NCI-H2196 (cell line): ENCODE results near the gene ITGAD.

ENCODE experiments used
- DNase-seq: peaks from one replicate; lab custom pipeline; 2025; ENCODE audit not compliant: unreplicated experiment; lab: John Stamatoyannopoulos, UW

The ITGAD gene

DNA sequence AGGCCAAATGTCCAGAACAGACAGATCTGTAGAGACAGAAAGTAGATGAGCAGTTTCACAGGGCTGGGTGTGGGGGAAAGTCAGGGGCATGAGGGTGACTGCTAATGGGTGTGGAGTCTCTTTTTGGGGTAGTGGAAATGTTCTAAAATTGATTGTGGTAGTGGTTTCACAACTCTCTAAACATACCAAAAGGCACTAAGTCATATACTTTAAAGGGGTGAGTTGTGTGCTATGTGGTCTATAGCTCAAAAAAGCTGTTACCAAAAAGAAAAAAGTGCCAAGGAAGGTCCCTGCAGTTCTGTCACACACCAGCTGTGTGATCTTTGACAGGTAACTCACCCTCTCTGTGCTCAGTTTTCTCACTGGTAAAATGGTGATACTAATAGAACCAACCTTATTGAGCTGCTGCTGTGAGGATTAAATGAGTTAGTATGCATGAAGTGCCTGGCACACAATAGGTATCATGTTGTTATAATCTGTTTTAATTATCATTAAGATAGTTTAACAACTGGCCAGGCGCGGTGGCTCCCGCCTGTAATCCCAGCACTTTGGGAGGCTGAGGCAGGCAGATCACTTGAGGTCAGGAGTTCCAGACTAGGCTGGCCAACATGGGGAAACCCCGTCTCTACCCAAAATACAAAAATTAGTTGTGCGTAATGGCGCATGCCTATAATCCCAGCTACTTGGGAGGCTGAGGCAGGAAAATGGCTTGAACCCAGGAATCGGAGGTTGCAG lies 27.8 kb upstream of the ITGAD start:
- no peak for DNase-seq

DNA sequence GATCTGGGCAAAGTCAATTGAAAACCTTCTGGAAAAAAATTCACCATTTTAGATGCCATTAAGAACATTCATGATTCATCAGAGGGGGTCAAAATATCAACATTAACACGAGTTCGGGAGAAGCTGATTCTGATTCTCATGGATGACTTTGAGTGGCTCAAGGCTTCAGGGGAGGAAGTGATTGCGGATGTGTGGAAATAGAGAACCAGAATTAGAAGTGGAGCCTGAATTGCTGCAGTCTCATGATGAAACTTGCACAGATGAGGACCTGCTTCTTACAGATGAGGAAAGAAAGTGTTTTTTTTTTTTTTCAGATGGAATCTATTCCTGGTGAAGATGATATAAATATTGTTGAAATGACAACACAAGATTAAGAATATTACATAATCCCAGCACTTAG lies 25.3 kb upstream of the ITGAD start:
- no peak for DNase-seq

- no peak for DNase-seq
Observed at GRCh38 chr16:31371008-31371407, 22.1 kb upstream of the ITGAD start.

GRCh38 chr16:31371619-31372484 lies 21.3 kb upstream of the ITGAD start:
- no peak for DNase-seq

DNA sequence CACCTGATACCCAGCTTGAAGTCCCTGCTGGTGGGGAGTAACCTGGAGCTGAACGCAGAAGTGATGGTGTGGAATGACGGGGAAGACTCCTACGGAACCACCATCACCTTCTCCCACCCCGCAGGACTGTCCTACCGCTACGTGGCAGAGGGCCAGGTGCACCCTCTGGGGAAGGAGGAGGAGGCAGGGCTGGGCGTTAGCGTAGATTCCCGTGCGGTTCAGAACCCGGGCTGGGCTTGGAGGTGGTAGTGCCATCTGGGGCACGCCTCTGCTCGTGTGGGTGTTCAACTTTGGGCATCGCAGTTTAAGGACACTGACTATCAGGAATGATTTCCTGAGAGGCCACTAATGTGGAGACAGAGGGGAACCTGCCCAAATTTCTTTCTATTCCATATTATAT lies 19.9 kb upstream of the ITGAD start:
- no peak for DNase-seq

GRCh38 chr16:31375231-31375630 lies 17.9 kb upstream of the ITGAD start:
- DNase-seq = no peak

DNA sequence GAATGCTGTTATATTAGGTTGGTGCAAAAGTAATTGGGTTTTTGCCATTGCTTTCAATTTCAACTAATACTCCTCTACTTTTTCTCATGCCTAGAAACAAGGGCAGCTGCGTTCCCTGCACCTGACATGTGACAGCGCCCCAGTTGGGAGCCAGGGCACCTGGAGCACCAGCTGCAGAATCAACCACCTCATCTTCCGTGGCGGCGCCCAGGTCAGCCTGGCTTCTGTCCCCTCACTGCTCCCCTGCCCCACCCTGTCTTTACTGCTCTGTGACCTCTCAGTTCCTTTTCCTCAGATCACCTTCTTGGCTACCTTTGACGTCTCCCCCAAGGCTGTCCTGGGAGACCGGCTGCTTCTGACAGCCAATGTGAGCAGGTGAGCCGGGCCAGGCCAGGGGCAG lies 16.4 kb upstream of the ITGAD start:
- DNase-seq = no peak

DNA sequence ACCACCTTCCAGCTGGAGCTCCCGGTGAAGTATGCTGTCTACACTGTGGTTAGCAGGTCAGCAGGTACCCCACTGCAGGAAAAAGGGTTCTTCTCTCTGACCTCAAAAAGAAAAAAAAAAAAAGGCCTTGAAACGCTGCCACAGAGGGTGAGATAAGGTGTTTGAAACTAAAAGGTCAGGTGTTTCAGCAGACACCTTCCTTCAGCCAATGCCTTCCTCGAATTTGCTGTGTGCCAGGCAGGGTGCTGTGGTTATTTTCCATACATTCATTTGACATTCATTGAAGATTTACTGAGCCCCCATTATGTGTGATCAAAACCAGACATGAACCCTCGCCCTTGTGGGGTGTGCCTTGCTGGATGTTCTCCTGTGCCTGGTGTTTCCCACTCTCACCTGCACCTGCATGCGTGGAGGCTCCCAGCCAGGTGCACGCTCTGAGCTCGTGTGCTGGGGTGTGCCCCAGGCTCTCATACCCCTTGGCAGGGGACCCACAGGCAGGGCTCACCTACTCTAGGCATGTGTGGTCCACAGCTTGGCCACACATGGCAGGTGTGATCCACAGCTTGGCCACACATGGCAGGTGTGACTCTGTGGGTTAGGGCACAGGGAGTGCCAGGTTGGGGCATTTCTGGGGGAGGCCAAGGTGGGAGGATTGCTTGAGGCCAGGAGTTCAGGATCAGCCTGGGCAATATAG lies 15.8 kb upstream of the ITGAD start:
- no peak for DNase-seq

DNA sequence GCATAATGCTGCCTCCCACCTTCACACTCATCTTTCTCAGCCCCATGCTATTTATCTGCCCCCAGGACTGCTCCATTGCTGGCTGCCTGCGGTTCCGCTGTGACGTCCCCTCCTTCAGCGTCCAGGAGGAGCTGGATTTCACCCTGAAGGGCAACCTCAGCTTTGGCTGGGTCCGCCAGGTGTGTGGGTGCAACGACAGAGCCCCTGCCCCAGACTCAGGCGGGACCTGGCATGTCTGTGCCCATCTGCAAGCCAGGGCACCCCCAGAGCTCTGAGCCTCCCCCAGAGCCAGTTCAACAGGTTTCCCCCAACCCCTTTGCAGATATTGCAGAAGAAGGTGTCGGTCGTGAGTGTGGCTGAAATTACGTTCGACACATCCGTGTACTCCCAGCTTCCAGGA lies 12.9 kb upstream of the ITGAD start:
- no peak for DNase-seq

- peak; percentile 55 for DNase-seq
Observed at GRCh38 chr16:31382485-31383161, 10.5 kb upstream of the ITGAD start.

- DNase-seq = no peak
Observed at GRCh38 chr16:31385680-31386079, 7.5 kb upstream of the ITGAD start.

DNA sequence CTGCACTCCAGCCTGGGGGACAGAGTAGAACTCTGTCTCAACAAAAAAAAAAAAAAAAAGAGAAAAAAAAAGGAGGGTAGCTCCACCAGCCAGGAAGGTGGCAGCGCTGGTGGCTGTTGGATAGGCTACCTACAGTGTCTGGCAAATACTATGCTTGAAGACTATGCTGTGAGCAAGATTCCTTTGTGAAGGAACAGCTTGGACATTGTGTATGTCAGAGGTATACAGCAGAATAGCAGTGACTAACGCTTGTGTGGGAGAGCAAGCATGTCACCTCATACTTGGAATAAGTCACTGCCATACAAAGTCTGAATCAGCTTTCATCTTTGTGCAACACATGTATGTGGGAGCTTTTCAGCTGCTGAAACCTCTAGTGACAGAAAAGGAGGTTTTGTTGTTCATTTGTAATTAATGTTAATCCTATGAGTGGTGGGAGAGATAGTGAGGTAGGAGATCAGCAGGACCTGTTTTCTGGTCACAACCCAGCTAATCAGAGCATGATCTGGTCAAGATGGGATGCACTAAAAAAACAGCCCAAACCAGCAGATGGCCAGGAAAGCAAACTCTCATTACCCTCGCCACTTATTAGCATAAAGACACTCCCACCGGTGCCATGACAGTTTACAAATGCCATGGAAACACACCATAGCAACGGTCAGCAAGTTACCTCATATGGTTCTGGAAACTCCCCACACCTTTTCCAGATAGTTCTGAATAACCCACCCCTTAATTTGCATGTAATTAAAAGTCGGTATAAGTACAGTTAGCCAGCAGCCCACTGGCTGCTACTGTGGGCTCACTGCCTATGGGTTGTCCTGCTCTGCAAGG lies 6.8 kb upstream of the ITGAD start:
- DNase-seq = peak; percentile 57

DNA sequence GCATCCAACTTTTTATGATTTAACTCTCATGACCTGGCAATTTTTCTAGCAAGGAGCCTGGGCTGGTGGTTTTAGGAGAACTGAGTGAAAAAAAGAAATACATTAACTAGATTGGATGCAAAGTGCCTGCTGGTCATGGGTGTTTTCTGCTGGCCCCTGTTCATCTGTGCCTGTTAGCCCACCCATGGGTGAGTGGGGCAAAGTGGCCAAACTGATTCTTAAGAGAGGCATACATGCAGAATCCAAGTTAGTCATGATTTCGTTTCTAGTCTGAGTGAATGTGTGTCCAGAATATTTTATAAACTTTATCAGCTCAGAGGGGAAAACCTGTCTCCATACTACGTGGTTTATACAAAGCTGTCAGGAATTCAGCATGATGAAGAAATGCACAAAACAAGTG lies 4.6 kb upstream of the ITGAD start:
- DNase-seq = no peak

DNA sequence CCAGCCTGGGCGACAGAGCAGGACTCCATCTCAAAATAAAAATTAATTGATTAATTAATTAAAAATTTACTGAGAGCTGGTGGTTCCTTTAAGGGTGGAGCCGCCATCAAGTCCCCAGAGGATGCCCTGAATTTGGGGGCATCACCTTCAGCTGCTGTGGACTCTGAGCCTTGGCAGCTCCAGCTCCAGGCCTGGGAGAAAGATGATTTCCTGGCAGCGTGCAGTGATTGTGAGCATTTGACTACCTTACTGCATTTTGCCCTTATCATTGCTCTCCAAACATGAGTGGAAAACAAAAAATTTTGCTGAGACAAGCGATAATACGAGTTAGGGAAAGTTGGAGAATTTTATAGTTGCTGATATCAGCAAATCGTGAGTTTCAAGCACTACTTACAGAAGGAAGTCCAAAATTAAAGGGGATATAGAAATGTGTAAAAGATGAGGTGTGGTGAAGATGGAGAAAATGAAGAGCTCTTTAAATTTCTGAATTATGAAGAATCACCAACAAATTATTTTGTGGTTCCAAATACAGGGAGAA lies 2.6 kb upstream of the ITGAD start:
- no peak for DNase-seq

DNA sequence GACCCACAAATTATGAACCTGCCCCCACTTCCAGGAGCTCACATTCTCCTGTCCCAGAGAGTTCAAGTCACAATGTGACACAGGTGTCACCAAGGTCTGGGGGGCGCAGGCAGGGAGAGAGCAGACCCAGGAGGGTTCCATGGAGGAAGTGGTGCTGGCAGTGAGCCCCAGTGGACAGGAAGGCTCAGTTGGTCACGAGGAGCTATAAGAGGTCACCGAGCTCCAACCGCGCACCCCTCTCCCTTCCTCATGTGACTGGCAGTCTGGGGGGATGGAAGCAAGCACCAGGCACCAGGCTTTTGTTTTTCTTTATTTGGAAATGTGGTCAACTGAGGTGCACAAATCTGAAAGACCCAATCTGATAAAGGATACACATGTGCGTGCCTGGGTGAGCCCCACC lies 2.5 kb downstream of the ITGAD start:
- DNase-seq = no peak

DNA sequence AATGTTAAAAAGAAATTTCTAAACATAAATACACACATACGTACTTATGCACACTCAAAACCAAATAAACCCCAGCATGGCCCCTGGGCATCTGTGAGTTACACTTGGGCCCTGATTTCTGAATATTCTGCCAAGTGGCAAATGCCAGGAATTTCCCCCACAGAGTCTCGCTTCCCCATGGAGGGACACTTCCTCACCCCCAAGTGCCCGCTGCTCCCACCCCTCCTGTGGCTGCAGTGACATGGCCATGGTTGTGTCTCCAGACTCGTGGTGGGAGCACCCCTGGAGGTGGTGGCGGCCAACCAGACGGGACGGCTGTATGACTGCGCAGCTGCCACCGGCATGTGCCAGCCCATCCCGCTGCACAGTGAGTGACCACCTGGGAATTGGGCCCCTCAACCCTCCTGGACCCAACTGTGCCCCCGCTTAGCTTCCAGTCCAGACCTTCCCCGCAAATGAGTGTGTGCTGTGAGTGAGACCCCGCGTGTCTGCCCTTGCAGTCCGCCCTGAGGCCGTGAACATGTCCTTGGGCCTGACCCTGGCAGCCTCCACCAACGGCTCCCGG lies 4.0 kb downstream of the ITGAD start:
- DNase-seq = no peak

- DNase-seq = no peak
Observed at GRCh38 chr16:31397701-31398100, 4.6 kb downstream of the ITGAD start.

DNA sequence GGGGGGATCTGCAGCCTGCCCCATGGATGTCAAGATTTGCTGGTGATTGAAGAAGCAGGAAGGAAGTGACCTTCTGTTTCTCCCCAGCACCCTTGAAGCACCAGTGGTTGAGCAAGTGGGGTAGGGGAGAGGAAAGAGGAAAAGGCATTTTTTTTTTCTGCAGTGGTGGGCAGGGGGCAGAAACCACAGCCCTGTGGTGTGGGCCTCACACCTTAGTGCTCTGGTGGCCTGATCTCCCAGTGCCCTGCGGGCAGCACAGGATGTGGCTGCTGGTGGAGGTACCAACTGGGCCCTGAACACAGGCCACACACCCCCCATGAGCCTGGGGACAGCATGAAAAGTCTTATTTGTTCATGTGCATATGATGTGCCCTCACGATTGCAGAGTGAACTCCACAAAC lies 7.1 kb downstream of the ITGAD start:
- DNase-seq = no peak

DNA sequence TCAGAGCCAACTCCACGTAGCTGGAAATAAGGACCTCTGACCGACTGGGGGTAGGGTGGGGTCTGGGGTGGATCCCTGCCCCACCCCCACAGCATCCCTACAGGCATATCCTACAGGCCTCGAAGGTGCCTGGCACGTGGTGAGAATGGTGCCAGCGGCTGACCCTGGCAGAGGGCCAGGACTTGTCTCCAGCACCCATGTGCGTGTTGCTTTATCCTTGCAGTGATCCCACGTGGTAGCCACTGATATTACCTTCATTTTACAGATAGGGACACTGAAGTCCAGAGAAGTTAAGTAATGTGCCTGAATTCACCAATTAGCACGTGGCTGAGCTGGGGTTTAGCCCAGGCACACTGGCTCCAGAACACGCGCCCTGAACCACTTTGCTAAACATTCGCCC lies 8.3 kb downstream of the ITGAD start:
- no peak for DNase-seq

- DNase-seq = no peak
Observed at GRCh38 chr16:31402687-31403086, 9.6 kb downstream of the ITGAD start.
